CD1c-positive myeloid dendritic cell (primary cell): ENCODE results near the gene PLA2G4E.

Source experiments
- DNase-seq: peaks from one replicate; pipeline ENCODE4 v3.0.0-alpha.2; 2016; ENCODE audit errors: extremely low spot score

Gene PLA2G4E

GRCh38 chr15:42053914-42054313 lies 33.1 kb upstream of the PLA2G4E start:
- DNase-seq, result no peak

GRCh38 chr15:42053010-42053409 lies 32.2 kb upstream of the PLA2G4E start:
- DNase-seq, result no peak

GRCh38 chr15:42050484-42051255 lies 29.8 kb upstream of the PLA2G4E start:
- DNase-seq, result no peak

GRCh38 chr15:42048821-42049200 lies 28.0 kb upstream of the PLA2G4E start:
- no peak for DNase-seq

- no peak for DNase-seq
Observed at GRCh38 chr15:42048080-42048820, 27.4 kb upstream of the PLA2G4E start.

- DNase-seq, result no peak
Observed at GRCh38 chr15:42046597-42046996, 25.8 kb upstream of the PLA2G4E start.

DNA sequence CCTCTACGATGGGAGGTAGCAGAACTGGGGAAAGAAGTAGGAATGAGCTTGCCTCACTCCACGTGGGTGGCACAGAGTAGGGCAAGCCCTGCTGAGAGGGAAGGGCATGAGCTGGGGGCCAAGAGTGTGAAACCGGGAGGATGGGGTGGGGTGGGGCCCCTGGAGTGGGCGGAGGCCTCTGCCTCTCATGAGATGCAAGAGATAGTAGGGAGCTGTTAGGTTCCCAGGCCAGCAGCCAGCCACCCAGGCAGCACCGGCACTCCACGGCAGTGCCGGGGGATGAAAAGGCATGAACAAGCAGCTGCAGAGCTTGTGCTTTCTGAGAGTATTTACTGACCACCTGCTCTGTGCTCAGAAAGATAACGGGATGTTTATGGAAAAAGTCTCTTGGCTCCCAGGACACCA lies 24.4 kb upstream of the PLA2G4E start:
- DNase-seq, result no peak

GRCh38 chr15:42042602-42043400 lies 22.0 kb upstream of the PLA2G4E start:
- no peak for DNase-seq

DNA sequence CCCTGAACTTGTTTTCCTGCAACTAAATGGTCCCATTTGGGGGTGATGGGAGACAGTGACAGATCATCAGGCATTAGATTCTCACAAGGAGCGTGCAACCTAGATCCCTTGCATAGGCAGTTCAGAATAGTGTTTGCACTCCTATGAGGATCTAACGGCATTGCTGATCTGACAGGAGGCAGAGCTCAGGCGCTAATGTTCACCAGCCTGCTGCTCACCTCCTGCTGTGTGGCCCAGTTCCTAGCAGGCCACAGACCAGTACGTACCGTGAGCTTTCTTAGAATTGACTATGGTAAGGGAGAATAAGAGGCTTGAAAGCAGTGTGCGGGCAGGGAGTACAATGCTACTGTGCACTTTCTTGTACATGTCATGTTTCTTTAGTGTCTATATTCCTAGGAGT lies 17.6 kb upstream of the PLA2G4E start:
- DNase-seq, result no peak

- DNase-seq, result no peak
Observed at GRCh38 chr15:42037656-42038055, 16.8 kb upstream of the PLA2G4E start.

DNA sequence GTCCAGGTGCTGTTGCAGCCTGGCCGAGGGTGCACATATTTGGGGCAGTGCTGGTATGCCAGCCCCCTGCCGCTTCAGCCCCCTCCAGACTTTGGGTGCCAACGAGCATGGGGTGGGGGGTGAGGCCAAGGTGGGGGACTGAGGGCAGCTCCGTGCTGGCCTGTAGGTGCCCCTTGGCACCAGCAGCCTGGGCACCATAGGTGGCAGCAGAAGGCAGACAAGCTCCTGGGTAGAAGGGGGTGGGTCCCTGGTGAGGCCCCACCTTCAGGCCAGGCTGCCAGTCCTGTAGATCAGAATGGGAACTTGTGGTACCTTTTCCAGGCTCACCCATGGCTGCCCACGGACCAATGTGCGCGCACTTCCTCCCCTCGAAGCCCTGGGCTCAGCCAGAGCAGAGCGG lies 16.1 kb upstream of the PLA2G4E start:
- DNase-seq, result no peak

DNA sequence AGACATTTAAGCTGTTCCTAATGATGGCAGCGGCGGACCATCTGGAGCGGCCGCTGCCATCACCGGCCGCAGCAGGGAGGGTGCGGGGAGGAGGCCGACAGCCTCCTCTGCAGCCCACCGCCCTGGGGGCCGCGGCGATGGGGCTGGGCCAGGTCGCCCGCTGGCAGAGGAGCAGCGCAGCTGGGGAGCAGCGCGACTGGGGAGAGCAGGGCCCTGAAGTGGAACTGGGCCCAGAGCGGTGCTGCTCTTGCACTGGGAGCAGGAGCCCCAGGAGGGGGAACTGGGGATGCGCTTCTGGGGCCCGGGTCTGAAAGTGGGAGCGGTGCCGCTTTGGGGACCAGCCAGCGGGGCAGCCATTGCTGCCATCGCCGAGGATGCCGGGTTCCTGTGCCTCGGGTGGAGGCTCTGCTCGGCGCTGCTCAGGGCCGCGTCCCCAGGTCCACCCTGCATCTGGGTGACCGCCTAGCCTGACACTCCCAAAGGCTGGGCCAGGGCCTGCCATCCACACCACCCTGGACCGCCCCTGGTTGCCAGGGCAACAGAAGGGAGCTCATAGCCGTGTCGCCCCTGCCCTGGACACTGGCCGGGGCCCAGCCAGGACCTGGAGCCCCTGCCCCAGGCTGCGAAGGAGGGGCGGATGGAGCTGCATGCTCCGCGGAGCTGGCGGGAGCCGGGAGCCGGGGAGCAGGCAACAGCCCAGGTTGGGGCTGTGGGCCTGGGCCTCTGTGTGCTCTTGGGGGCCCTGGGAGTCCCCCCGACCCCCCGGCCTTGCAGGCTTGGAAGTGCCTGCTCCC lies 15.5 kb upstream of the PLA2G4E start:
- DNase-seq, result no peak

DNA sequence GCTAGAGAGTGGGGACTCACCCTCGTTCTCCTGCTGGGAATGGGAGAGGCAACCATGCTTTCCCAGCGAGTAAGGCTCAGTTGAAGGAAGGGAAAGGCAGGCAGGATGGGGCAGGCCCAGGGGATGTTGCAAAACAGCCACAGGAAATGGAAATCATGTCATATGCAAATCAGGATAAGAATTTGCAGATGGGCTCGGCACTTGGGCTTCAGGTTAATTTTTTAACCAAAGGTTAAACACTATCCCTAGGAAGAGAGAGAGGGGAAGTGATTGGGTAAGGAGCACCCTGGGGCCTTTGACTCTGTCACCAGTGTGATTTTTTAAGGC lies 14.6 kb upstream of the PLA2G4E start:
- DNase-seq, result no peak

GRCh38 chr15:42034628-42035434 lies 14.0 kb upstream of the PLA2G4E start:
- DNase-seq, result no peak

GRCh38 chr15:42033214-42033873 lies 12.5 kb upstream of the PLA2G4E start:
- DNase-seq, result no peak

DNA sequence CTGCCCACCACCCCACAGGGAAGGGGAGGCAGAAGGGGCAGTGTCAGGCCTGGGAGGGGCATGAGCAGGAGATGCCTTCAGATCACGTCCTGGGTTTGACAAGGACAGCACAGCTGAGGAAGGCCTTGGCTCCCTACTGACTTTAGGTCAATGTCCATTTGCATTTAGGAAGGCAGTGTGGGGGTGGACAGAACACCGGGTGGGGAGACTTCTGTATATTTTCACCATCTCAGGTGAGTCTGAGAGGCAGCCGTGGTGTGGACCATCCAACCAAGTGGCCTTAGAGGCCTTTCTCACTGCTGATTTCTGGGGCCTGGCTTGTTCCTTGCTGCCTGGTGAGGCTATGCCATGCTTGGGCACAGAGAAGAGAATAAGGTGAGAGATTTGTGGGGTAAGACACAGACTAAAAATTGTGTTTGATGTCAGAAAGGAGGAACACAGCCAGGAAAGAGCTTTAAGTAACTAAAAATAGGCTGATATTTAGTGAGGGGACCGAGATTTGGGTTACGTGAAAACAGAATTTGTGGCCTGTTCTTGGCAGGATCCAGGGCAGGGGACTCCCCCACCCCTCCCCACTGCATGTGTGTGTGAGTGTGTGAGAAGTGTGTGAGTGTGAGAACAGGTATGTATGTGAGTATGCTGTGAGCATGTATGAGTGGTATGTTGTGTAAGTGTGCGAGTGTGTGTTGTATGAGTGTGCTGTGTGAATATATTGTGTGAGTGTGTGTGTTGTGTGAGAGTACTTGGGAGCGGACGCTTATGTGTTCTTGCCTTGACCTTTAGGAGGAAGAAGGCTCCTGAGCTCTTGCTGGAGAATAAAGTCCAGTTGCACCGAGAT lies 11.8 kb upstream of the PLA2G4E start:
- no peak for DNase-seq

- no peak for DNase-seq
Observed at GRCh38 chr15:42031198-42031915, 10.5 kb upstream of the PLA2G4E start.

DNA sequence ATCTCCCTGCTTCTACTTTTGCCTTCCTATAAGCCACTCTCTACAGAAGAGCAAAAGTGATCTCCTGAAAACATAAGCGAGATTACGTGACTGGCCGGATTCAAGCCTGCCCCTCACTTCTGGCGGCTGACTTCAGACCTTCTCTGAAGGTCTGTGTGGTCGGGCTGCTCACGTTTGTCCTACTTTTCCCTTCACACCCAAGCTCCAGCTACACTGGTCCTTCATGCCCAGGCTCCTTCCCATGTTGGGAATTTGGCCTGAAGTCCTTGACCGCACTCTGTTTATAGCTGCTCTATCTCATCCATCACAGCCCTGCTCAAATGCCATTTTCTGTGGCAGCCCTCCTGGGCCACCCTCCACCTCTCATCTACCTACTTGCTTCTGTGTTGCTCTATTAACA lies 6.7 kb upstream of the PLA2G4E start:
- DNase-seq, result no peak

DNA sequence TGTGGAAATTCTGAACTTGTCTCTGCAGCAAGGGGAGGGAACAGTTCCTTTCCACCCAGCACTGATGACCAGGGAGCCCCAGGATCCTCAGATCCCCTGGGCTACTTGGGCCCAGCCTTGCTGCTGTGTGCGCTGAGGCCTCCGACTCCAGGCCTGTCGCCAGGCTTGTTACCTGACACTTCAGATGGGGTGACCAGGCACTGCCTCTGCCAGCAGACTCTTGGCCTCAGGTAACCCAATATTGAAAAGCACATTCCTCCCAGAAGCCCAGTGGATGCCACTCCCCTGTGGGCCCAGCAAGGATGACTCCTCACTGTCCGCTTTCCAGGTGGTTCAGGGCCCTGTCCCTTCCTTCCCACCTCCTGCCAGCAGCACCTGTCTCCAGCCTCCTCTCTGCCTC lies 3.5 kb upstream of the PLA2G4E start:
- no peak for DNase-seq
